VCaP (cell line): ENCODE results near the gene AUTS2.

Experiments
- H3K27ac ChIP-seq: fragments of 450-650 bp; 2 replicates; pipeline ENCODE4 v1.5.1; 2017
- TF ChIP-seq, protein P1 (sequence below): fragments of 450-650 bp; conservative IDR thresholded peaks from 2 replicates; pipeline ENCODE4 v1.5.1; 2017; ENCODE audit warnings: mild to moderate bottlenecking, moderate library complexity

Gene AUTS2

DNA sequence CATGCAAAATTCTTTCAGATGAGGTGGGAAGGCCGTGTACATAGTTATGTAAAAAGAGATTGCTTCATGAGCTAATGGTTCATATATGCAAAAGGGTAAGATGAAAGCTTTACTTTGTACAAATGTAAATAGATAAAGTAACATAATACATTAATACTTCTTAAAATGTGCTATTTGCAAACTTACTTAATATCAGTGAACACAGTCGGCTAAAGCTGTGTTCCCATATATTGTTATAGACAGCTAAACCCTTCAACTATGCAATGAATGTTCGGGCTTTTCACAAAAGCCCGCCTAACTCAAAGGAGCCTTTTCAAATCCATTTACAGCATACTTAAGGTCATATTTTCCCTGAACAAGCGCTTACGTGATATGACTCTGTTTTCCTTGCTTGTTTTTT, 1193.1 kb downstream of the AUTS2 start:
- TF ChIP-seq, protein P1, sequence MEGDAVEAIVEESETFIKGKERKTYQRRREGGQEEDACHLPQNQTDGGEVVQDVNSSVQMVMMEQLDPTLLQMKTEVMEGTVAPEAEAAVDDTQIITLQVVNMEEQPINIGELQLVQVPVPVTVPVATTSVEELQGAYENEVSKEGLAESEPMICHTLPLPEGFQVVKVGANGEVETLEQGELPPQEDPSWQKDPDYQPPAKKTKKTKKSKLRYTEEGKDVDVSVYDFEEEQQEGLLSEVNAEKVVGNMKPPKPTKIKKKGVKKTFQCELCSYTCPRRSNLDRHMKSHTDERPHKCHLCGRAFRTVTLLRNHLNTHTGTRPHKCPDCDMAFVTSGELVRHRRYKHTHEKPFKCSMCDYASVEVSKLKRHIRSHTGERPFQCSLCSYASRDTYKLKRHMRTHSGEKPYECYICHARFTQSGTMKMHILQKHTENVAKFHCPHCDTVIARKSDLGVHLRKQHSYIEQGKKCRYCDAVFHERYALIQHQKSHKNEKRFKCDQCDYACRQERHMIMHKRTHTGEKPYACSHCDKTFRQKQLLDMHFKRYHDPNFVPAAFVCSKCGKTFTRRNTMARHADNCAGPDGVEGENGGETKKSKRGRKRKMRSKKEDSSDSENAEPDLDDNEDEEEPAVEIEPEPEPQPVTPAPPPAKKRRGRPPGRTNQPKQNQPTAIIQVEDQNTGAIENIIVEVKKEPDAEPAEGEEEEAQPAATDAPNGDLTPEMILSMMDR = no peak
- H3K27ac ChIP-seq = no peak overlapping the region

- no peak overlapping the region for H3K27ac ChIP-seq
- TF ChIP-seq, protein P1 = no peak
Measured at GRCh38 chr7:70793060-70793459, 1194.8 kb downstream of the AUTS2 start.

DNA sequence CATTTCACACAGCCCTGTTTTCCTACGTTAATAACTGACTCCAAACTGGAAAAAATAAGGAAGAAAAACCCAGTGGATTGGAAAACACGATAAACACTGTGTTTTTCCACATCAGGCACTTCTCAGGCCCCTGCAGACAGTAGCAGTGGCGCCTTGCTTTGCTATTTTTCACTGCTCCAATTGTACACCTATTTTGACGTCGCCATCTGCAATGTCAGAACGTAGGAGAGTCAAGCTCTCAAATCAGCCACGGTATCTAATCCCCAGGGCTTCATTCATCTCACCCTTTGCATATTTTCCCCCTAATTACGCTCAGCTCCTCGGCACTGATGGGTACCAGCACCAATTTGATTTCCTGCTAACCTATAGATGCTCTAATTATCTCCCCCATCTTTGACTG, 1195.5 kb downstream of the AUTS2 start:
- H3K27ac ChIP-seq = no peak overlapping the region
- TF ChIP-seq, protein P1 = no peak

DNA sequence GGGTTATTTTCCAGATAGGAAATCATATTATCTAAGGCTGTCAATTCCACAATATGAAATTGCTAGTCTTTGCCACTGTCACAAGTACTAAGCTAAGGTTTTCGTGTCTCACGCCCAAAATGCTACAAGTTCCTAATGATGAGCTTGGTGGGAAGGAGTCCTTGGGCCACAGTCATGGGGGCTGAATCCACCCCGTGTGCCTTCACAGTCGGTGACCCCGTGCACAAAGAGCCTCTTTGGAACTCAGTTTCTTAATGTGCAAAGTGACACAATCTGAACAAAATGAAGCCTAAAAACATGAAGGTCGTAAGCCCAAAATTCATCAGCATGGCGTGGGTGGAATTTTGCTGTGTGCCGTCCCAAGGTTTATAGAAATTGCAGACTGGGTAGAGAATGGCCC, 1196.7 kb downstream of the AUTS2 start:
- no peak overlapping the region for H3K27ac ChIP-seq
- TF ChIP-seq, protein P1 = no peak

GRCh38 chr7:70795948-70796347, 1197.7 kb downstream of the AUTS2 start:
- H3K27ac ChIP-seq = no peak overlapping the region
- TF ChIP-seq, protein P1 = no peak

GRCh38 chr7:70797109-70797514, 1198.8 kb downstream of the AUTS2 start:
- peak overlapping the region; percentile 24; the same call in 1 of the 2 replicates for H3K27ac ChIP-seq
- TF ChIP-seq, protein P1 = no peak

DNA sequence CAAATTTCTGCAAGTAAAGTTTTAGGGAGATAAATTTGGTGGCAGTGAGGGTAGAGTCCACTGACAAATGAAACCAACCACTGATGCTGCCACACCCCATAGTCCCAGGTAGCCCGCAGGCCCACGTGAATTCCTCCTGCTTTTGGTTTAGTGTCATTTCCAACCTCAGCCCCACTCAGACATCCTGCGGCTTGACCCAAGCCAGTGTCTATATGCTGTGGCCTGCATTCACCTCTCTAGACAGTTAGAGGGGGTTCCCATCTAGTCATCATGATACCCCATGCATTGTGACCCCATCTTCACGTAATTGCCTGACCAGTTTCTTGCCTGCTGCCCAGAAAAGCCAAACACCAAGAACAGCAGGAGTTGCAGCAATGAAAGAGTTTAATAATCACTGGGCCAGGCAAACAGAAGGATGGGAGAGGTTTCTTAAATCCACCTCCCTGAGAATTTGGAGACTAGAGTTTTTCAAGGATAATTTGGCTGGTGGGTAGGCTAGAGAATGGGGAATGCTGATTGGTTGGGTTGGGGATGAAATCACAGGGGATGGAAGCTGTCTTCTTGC, 1201.6 kb downstream of the AUTS2 start:
- H3K27ac ChIP-seq = no peak overlapping the region
- TF ChIP-seq, protein P1 = no peak
